Neural progenitor cell (in vitro differentiated cells): ENCODE results near the gene GPR161. TPM values are rescaled to one million over a fixed set of nuclear protein-coding genes. Genes with fewer than 3 reads are reported as not detected.
"Not testable (repeated sequence)": the region's sequence is repeated elsewhere in the genome, so short reads cannot be mapped to it uniquely, and the experiment has no call there.

ENCODE experiments used
- DNase-seq: peaks from one replicate; pipeline ENCODE4 v3.0.0-alpha.2; 2016; ENCODE audit warnings: low spot score
- H2AFZ ChIP-seq: fragments of 200-600 bp; sonication (generic); replicated peaks from 2 replicates; pipeline ENCODE4 v1.6.1; 2016; ENCODE audit warnings: antibody characterized with exemption
- H3F3A ChIP-seq: fragments of 200-600 bp; sonication (generic); 2 replicates; pipeline ENCODE4 v1.6.1; 2016; ENCODE audit warnings: antibody characterized with exemption, low read depth
- H3K27ac ChIP-seq: fragments of 200-600 bp; sonication (generic); 2 replicates; pipeline ENCODE4 v1.5.1; 2016; ENCODE audit warnings: mild to moderate bottlenecking
- H3K27me3 ChIP-seq: fragments of 200-600 bp; sonication (generic); 2 replicates; pipeline ENCODE4 v1.6.1; 2016; ENCODE audit warnings: mild to moderate bottlenecking, moderate library complexity
- H3K36me3 ChIP-seq: fragments of 200-600 bp; sonication (generic); 2 replicates; pipeline ENCODE4 v1.5.1; 2016
- H3K4me1 ChIP-seq: fragments of 200-600 bp; sonication (generic); 2 replicates; pipeline ENCODE4 v1.6.1; 2016; ENCODE audit warnings: mixed run types
- H3K4me2 ChIP-seq: fragments of 200-600 bp; sonication (generic); 2 replicates; pipeline ENCODE4 v1.6.1; 2016
- H3K4me3 ChIP-seq: fragments of 200-600 bp; sonication (generic); 2 replicates; pipeline ENCODE4 v1.5.1; 2016
- H3K79me2 ChIP-seq: fragments of 200-600 bp; sonication (generic); 2 replicates; pipeline ENCODE4 v1.6.1; 2016; ENCODE audit warnings: low read depth
- H3K9ac ChIP-seq: fragments of 200-600 bp; sonication (generic); 2 replicates; pipeline ENCODE4 v1.6.1; 2016
- H3K9me3 ChIP-seq: fragments of 200-600 bp; sonication (generic); 2 replicates; pipeline ENCODE4 v1.5.1; 2016; ENCODE audit warnings: low read depth
- H4K20me1 ChIP-seq: fragments of 200-600 bp; sonication (generic); 2 replicates; pipeline ENCODE4 v1.6.1; 2016; ENCODE audit warnings: low read depth
- H3K27ac Mint-ChIP-seq: 3 replicates; pipeline ENCODE4 v1.8.0; 2021; ENCODE audit warnings: mixed read lengths
- H3K27me3 Mint-ChIP-seq: 2 replicates; pipeline ENCODE4 v1.8.0; 2022; ENCODE audit warnings: low read depth, mild to moderate bottlenecking, inconsistent platforms, moderate library complexity, mixed read lengths; ENCODE audit not compliant: insufficient read depth
- H3K36me3 Mint-ChIP-seq: 3 replicates; pipeline ENCODE4 v1.8.0; 2021; ENCODE audit warnings: mixed read lengths
- H3K4me1 Mint-ChIP-seq: 3 replicates; pipeline ENCODE4 v1.8.0; 2021; ENCODE audit warnings: mixed read lengths
- H3K4me3 Mint-ChIP-seq: 3 replicates; pipeline ENCODE4 v1.8.0; 2021; ENCODE audit warnings: mild to moderate bottlenecking, moderate library complexity, mixed read lengths
- H3K9me3 Mint-ChIP-seq: 3 replicates; pipeline ENCODE4 v1.8.0; 2020; ENCODE audit warnings: mixed read lengths
- EZH2 ChIP-seq: fragments of 200-600 bp; sonication (generic); IDR thresholded peaks from 2 replicates; pipeline ENCODE4 v1.6.1; 2017; ENCODE audit warnings: antibody characterized with exemption, mild to moderate bottlenecking, moderate library complexity
- EZH2phosphoT487 ChIP-seq: fragments of 200-600 bp; sonication (generic); IDR thresholded peaks from 2 replicates; pipeline ENCODE4 v1.6.1; 2017; ENCODE audit warnings: antibody characterized with exemption
- total RNA-seq: library from RNA; depleted of rRNA; stranded (reverse); fragments of >200 nt; gene quantifications from 2 replicates; pipeline ENCODE4 v1.2.3, GENCODE V29; 2015; ENCODE audit warnings: low replicate concordance
- TF ChIP-seq, protein P1 (sequence below): fragments of 200-600 bp; sonication (generic); IDR thresholded peaks from 2 replicates; pipeline ENCODE4 v1.5.1; 2017; ENCODE audit warnings: antibody characterized with exemption, mild to moderate bottlenecking

Gene GPR161
- total RNA-seq, 1 donor from 2014 or later: 21.1 TPM

DNA sequence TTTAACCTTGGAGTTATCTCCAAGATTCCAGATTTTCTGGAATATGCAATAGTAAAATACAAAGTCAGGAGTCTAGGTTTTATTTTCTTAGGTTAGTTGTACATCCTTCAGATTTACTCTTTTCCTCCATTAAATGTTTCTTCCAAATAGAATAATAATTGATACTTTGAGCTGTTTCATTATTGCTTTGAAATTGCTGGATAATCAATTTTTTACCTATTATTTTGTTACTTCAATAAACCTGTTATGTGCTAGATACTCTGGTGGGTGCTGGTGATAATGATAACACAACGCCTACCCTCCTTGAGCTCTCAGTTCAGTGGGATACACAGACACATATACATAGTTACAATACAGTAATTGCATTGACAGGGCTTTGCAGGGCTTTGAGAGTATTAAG is 79.4 kb downstream of the GPR161 start:
- Mint-ChIP-seq H3K27ac (no peak overlapping the region), H3K9me3 (no peaks in the 10 kb centered on the region), H3K4me1 (no peaks in the 10 kb centered on the region), H3K4me3 (no peak overlapping the region), H3K27me3 (no peaks in the 10 kb centered on the region), H3K36me3 (peaks cover 2% of the 10 kb centered on the region)
- H3K27ac ChIP-seq: no peak overlapping the region
- H3K4me1 ChIP-seq: no peaks in the 10 kb centered on the region
- TF ChIP-seq EZH2: no peak
- TF ChIP-seq EZH2phosphoT487: no peak
- TF ChIP-seq, protein P1, sequence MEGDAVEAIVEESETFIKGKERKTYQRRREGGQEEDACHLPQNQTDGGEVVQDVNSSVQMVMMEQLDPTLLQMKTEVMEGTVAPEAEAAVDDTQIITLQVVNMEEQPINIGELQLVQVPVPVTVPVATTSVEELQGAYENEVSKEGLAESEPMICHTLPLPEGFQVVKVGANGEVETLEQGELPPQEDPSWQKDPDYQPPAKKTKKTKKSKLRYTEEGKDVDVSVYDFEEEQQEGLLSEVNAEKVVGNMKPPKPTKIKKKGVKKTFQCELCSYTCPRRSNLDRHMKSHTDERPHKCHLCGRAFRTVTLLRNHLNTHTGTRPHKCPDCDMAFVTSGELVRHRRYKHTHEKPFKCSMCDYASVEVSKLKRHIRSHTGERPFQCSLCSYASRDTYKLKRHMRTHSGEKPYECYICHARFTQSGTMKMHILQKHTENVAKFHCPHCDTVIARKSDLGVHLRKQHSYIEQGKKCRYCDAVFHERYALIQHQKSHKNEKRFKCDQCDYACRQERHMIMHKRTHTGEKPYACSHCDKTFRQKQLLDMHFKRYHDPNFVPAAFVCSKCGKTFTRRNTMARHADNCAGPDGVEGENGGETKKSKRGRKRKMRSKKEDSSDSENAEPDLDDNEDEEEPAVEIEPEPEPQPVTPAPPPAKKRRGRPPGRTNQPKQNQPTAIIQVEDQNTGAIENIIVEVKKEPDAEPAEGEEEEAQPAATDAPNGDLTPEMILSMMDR: no peak
- DNase-seq: no peak
- no peaks in the 10 kb centered on the region for H3K27me3 ChIP-seq
- H3K9me3 ChIP-seq: no peaks in the 10 kb centered on the region
- H4K20me1 ChIP-seq: no peaks in the 10 kb centered on the region
- H3F3A ChIP-seq: no peaks in the 10 kb centered on the region
- H3K36me3 ChIP-seq: peaks cover 3% of the 10 kb centered on the region
- no peaks in the 10 kb centered on the region for H3K79me2 ChIP-seq
- no peak overlapping the region for H3K9ac ChIP-seq
- no peak overlapping the region for H3K4me2 ChIP-seq
- no peak overlapping the region for H3K4me3 ChIP-seq
- no peak overlapping the region for H2AFZ ChIP-seq

DNA sequence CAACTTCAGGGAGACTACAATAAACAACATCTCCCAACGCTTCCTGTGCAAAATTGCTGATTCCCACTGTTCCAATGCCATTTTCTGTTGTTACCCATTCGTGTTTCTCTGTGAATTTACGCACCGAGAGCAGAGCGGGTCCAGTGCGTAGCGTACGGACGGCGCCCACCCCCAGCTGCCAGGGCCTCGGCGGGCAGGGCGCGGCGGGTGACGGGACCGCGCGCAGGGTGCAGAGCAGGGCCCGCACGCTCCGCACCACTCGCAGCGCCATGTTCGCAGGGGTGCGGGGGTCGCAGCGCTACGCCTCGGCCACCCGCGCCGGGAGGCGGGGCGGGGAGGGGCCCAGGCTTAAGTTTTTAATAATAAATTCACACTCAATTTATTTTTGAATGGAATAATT is 80.6 kb downstream of the GPR161 start:
- not testable (repeated sequence) for H4K20me1 ChIP-seq, H3K4me3 ChIP-seq, DNase-seq, H3K27me3 ChIP-seq, H3K27ac Mint-ChIP-seq, H3K27ac ChIP-seq, H3K4me3 Mint-ChIP-seq, H3K4me1 ChIP-seq, H3K4me1 Mint-ChIP-seq, H3K9ac ChIP-seq, H3K36me3 Mint-ChIP-seq, H3K9me3 Mint-ChIP-seq, H3K9me3 ChIP-seq, H3K79me2 ChIP-seq, H2AFZ ChIP-seq, H3F3A ChIP-seq, H3K36me3 ChIP-seq, H3K27me3 Mint-ChIP-seq, H3K4me2 ChIP-seq

DNA sequence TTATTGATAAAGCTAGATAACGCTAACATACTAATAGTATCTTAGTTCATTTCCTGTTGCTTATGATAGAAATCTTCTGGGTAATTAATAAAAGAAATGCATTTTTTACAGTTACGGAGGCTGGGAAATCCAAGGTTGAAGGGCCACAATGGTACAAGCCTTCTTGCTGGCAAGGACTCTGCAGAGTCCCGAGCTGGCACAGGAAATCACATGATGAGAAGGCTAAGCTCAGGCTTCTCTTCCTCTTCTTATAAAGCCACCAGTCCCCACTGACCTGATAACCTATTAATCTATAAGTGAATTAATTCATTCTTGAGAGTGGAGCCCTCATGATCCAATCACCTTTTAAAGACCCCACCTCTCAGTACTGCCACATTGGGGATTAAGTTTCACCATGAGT is 82.6 kb downstream of the GPR161 start:
- Histone ChIP-seq H3K36me3 (peaks cover 3% of the 10 kb centered on the region), H2AFZ (no peak overlapping the region), H3K9me3 (no peaks in the 10 kb centered on the region), H3K27ac (no peak overlapping the region), H3K9ac (no peak overlapping the region), H3K27me3 (no peaks in the 10 kb centered on the region), H3K79me2 (no peaks in the 10 kb centered on the region), H4K20me1 (no peaks in the 10 kb centered on the region), H3K4me1 (no peaks in the 10 kb centered on the region), H3F3A (no peaks in the 10 kb centered on the region), H3K4me2 (no peak overlapping the region), H3K4me3 (no peak overlapping the region)
- H3K9me3 Mint-ChIP-seq: no peaks in the 10 kb centered on the region
- H3K27ac Mint-ChIP-seq: no peak overlapping the region
- no peak for DNase-seq
- H3K4me3 Mint-ChIP-seq: no peak overlapping the region
- H3K27me3 Mint-ChIP-seq: peaks cover 2% of the 10 kb centered on the region
- no peak for TF ChIP-seq EZH2phosphoT487
- TF ChIP-seq, protein P1: no peak
- TF ChIP-seq EZH2: no peak
- no peaks in the 10 kb centered on the region for H3K4me1 Mint-ChIP-seq
- H3K36me3 Mint-ChIP-seq: peaks cover 2% of the 10 kb centered on the region

DNA sequence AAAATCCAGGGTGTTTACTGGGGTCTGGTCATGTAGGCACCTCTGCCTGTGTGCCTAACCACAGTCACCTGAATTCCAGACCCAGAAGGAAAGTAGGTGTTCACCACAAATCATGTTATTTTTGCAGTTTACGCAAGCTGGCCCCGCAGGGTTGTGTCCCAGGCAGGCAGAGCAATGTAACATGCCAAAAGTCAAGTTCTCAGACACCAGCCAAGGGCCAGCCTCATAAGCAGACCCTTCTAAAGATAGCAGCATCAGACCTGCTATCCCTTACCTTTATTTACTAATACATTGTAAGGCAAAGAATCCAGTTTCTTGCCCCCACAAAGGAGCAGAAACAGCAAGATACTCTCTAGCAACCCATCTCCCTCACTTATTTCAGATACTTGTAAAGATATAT is 83.0 kb downstream of the GPR161 start:
- TF ChIP-seq EZH2: no peak
- TF ChIP-seq, protein P1: no peak
- TF ChIP-seq EZH2phosphoT487: no peak
- Mint-ChIP-seq H3K4me3 (no peak overlapping the region), H3K9me3 (no peaks in the 10 kb centered on the region), H3K27me3 (peaks cover 2% of the 10 kb centered on the region), H3K36me3 (peaks cover 2% of the 10 kb centered on the region), H3K27ac (no peak overlapping the region), H3K4me1 (no peaks in the 10 kb centered on the region)
- Histone ChIP-seq H3K27ac (no peak overlapping the region), H3F3A (no peaks in the 10 kb centered on the region), H4K20me1 (no peaks in the 10 kb centered on the region), H3K9ac (no peak overlapping the region), H3K9me3 (no peaks in the 10 kb centered on the region), H3K36me3 (no peaks in the 10 kb centered on the region), H3K27me3 (no peaks in the 10 kb centered on the region), H3K79me2 (no peaks in the 10 kb centered on the region), H3K4me1 (no peaks in the 10 kb centered on the region), H3K4me2 (no peak overlapping the region), H3K4me3 (no peak overlapping the region), H2AFZ (no peak overlapping the region)
- no peak for DNase-seq
